Colonic mucosa (tissue), 4 donors: ENCODE measurements around the gene SSTR3. TPM values are rescaled to one million over a fixed set of nuclear protein-coding genes. Genes with fewer than 3 reads are reported as not detected.

ENCODE experiments used
- DNase-seq: peaks from one replicate; pipeline ENCODE4 v3.0.0-alpha.2; 2020
- H3K27ac ChIP-seq: fragments of 200-600 bp; one replicate; pipeline ENCODE4 v1.8.0; 2021
- H3K27me3 ChIP-seq: fragments of 200-600 bp; one replicate; pipeline ENCODE4 v1.8.0; 2021
- H3K36me3 ChIP-seq: fragments of 200-600 bp; one replicate; pipeline ENCODE4 v1.8.0; 2021
- H3K4me1 ChIP-seq: fragments of 200-600 bp; one replicate; pipeline ENCODE4 v1.8.0; 2021; ENCODE audit warnings: mild to moderate bottlenecking
- H3K4me3 ChIP-seq: fragments of 200-600 bp; one replicate; pipeline ENCODE4 v1.8.0; 2021
- H3K9ac ChIP-seq, 2 donors: one replicate each; pipeline ENCODE4 v1.7.0; 2013; ENCODE audit warnings: control low read depth in 2 of 2, low read depth in 2 of 2, low read length in 2 of 2
- H3K9me3 ChIP-seq: fragments of 200-600 bp; one replicate; pipeline ENCODE4 v1.8.0; 2021
- CTCF ChIP-seq: fragments of 200-600 bp; IDR thresholded peaks from one replicate; pipeline ENCODE4 v1.8.0; 2022; ENCODE audit warnings: antibody characterized with exemption, mild to moderate bottlenecking
- intact Hi-C: fragments of 100-400 bp; cut with DNase I; formaldehyde crosslinking; loops from one replicate; pipeline ENCODE4 v1.14.1; 2022
- total RNA-seq, 2 donors: library from RNA; stranded (reverse); fragmentation: NEBNext Ultra II Directional in 1 of 2; extraction: Animal tissue kit (Norgen Biotek cat#: 25700) in 1 of 2; gene quantifications; one replicate each; pipeline ENCODE4 v1.2.1, GENCODE V29; 2021
- donor health status: healthy.
- donor health status: DM: no; HTN: no; CAD: no.
- donor health status: DM: no; HTN: no; CAD: no.

SSTR3 gene
- total RNA-seq, 2 donors from 2014 or later: 0.12 TPM; not detected in 1

- TF ChIP-seq CTCF: no peak
- no peak for DNase-seq
- intact Hi-C loops: no loop called here
These were observed 29.4 kb downstream of the SSTR3 start for GRCh38 chr22:37182949-37183245.

GRCh38 chr22:37182101-37182948, 30.0 kb downstream of the SSTR3 start:
- peaks cover 34% of the 10 kb centered on the region for H3K4me1 ChIP-seq
- intact Hi-C loops: no loop called here
- DNase-seq: no peak
- no peaks in the 10 kb centered on the region for H3K27me3 ChIP-seq
- H3K9ac ChIP-seq: no peak overlapping the region
- no peak overlapping the region for H3K27ac ChIP-seq
- H3K36me3 ChIP-seq: no peaks in the 10 kb centered on the region
- H3K4me3 ChIP-seq: no peak overlapping the region
- H3K9me3 ChIP-seq: no peaks in the 10 kb centered on the region
- no peak for TF ChIP-seq CTCF

More at GRCh38 chr22:37182949-37183245, 29.4 kb downstream of the SSTR3 start:
- no peak overlapping the region for H3K4me3 ChIP-seq
- peaks cover 29% of the 10 kb centered on the region for H3K4me1 ChIP-seq
- H3K9me3 ChIP-seq: no peaks in the 10 kb centered on the region
- no peaks in the 10 kb centered on the region for H3K27me3 ChIP-seq
- H3K9ac ChIP-seq: no peak overlapping the region
- no peak overlapping the region for H3K27ac ChIP-seq
- no peaks in the 10 kb centered on the region for H3K36me3 ChIP-seq

- H3K27ac ChIP-seq: no peak overlapping the region
- no peak overlapping the region for H3K9ac ChIP-seq
- no peak for TF ChIP-seq CTCF
- no peaks in the 10 kb centered on the region for H3K27me3 ChIP-seq
- H3K4me1 ChIP-seq: peaks cover 28% of the 10 kb centered on the region
- no peak for DNase-seq
- H3K9me3 ChIP-seq: no peaks in the 10 kb centered on the region
- H3K4me3 ChIP-seq: no peak overlapping the region
- no peaks in the 10 kb centered on the region for H3K36me3 ChIP-seq
- intact Hi-C loops: no loop called here
These were observed 30.6 kb downstream of the SSTR3 start for GRCh38 chr22:37181681-37182080.

GRCh38 chr22:37180531-37181231, 31.6 kb downstream of the SSTR3 start:
- Histone ChIP-seq H3K9ac (no peak overlapping the region), H3K36me3 (no peaks in the 10 kb centered on the region), H3K4me3 (no peak overlapping the region), H3K27me3 (no peaks in the 10 kb centered on the region), H3K9me3 (no peaks in the 10 kb centered on the region), H3K27ac (peak overlapping the region; percentile 32), H3K4me1 (peaks cover 35% of the 10 kb centered on the region)
- no peak for DNase-seq
- intact Hi-C loops: no loop called here
- no peak for TF ChIP-seq CTCF

- Histone ChIP-seq H3K9ac (no peak overlapping the region), H3K36me3 (no peaks in the 10 kb centered on the region), H3K9me3 (no peaks in the 10 kb centered on the region), H3K27me3 (no peaks in the 10 kb centered on the region), H3K4me3 (no peak overlapping the region), H3K4me1 (peaks cover 36% of the 10 kb centered on the region), H3K27ac (peak overlapping the region; percentile 32)
- intact Hi-C loops: no loop called here
- no peak for TF ChIP-seq CTCF
- DNase-seq: peak; percentile 84
These were observed 32.5 kb downstream of the SSTR3 start for GRCh38 chr22:37179622-37180420.
